ENCODE data around the gene LANCL1. TPM values are rescaled to one million over a fixed set of nuclear protein-coding genes. Genes with fewer than 3 reads are reported as not detected.

LANCL1 gene
- total RNA-seq, 1 experiment from 2014 or later: 49.9 TPM

DNA sequence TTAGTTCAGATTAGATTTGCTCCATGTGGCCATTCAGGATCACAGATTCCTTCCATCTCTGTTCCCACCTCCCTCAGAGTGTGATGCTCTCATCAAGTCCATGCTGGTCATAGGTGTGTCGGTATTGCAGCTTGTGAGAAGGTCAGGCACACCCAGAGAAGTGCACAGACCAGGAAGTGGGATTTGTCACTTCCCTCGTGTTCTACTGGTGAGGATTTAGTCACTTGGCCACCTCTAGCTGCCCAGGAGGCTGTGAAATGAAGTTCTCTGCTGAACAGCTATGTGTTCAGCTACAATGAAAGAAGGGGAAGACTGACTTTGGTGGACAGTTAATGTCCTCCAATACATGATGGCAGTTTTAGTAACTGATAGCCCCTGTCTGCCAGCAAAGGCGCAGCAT, 3.5 kb upstream of the LANCL1 start:
- H3K27ac Mint-ChIP-seq: peak overlapping the region in 1 of 3 experiments; percentile 26; a peak in 1 of 7 replicates
- Histone ChIP-seq H3K4me1 (ENCODE audit: insufficient read depth, low read length) (no peaks in the 10 kb centered on the region; the same call in 1 of the 2 replicates), H3K4ac (ENCODE audit: low read depth, low read length) (no peak overlapping the region), H2AFZ (ENCODE audit: low read length) (no peak overlapping the region), H3K27ac (ENCODE audit: insufficient read length, low read depth, low read length) (no peak overlapping the region), H2AK5ac (ENCODE audit: insufficient read length, low read length) (no peak overlapping the region), H2BK15ac (ENCODE audit: low read depth, low read length) (no peak overlapping the region), H3K23me2 (ENCODE audit: insufficient read length, low read depth, low read length, poor library complexity, severe bottlenecking) (peaks cover 5% of the 10 kb centered on the region), H3K56ac (ENCODE audit: insufficient read length, low read depth, low read length) (no peak overlapping the region), H3K14ac (ENCODE audit: insufficient read depth, low read length) (no peak overlapping the region), H3K9me3 (ENCODE audit: control insufficient read depth, low read depth, low read length) (no peaks in the 10 kb centered on the region), H3K4me2 (ENCODE audit: insufficient read depth, insufficient read length, low read length) (no peak overlapping the region), H2BK5ac (ENCODE audit: insufficient read length, low read length) (no peak overlapping the region), H4K8ac (replicated peaks; ENCODE audit: insufficient read length, low read depth, low read length) (no peak overlapping the region), H2BK120ac (ENCODE audit: low read depth, low read length, poor library complexity, severe bottlenecking) (no peak overlapping the region), H2BK12ac (ENCODE audit: insufficient read length, low read depth, low read length) (no peak overlapping the region), H4K91ac (ENCODE audit: insufficient read length, low read depth, low read length) (no peak overlapping the region), H3K79me2 (ENCODE audit: insufficient read depth, low read length) (no peaks in the 10 kb centered on the region), H4K5ac (ENCODE audit: insufficient read length, low read depth, low read length) (no peak overlapping the region), H3K79me1 (ENCODE audit: insufficient read depth, low read depth, low read length, poor library complexity, severe bottlenecking) (no peaks in the 10 kb centered on the region), H3T11ph (ENCODE audit: low read length) (no peak overlapping the region), H3K23ac (ENCODE audit: insufficient read length, low read depth, low read length) (no peak overlapping the region), H4K20me1 (ENCODE audit: control insufficient read depth, insufficient read depth, insufficient read length) (no peaks in the 10 kb centered on the region), H2BK20ac (ENCODE audit: low read depth, low read length, poor library complexity, severe bottlenecking) (no peak overlapping the region), H3K18ac (ENCODE audit: insufficient read length, low read depth, low read length) (no peak overlapping the region), H3K27me3 (ENCODE audit: insufficient read depth, low read length) (no peaks in the 10 kb centered on the region), H3K9ac (ENCODE audit: extremely low read depth, insufficient read length, low read length) (no peak overlapping the region)
- no CpG with 5 or more reads among the region's 3 CpGs for WGBS (ENCODE audit: extremely low coverage, insufficient read length, low lambda C conversion rate)
- no peaks in the 10 kb centered on the region for H3K27me3 Mint-ChIP-seq (ENCODE audit: low read depth)
- H3K4me3 Mint-ChIP-seq: no peak overlapping the region
- DNase-seq: no peak
- peaks cover 31 to 33% of the 10 kb centered on the region in 2 experiments for H3K4me1 Mint-ChIP-seq
- peaks cover 8 to 13% of the 10 kb centered on the region in 2 experiments for H3K9me3 Mint-ChIP-seq
- TF ChIP-seq, protein P1, sequence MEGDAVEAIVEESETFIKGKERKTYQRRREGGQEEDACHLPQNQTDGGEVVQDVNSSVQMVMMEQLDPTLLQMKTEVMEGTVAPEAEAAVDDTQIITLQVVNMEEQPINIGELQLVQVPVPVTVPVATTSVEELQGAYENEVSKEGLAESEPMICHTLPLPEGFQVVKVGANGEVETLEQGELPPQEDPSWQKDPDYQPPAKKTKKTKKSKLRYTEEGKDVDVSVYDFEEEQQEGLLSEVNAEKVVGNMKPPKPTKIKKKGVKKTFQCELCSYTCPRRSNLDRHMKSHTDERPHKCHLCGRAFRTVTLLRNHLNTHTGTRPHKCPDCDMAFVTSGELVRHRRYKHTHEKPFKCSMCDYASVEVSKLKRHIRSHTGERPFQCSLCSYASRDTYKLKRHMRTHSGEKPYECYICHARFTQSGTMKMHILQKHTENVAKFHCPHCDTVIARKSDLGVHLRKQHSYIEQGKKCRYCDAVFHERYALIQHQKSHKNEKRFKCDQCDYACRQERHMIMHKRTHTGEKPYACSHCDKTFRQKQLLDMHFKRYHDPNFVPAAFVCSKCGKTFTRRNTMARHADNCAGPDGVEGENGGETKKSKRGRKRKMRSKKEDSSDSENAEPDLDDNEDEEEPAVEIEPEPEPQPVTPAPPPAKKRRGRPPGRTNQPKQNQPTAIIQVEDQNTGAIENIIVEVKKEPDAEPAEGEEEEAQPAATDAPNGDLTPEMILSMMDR (conservative IDR thresholded peaks at IDR 0.05): no peak; the same call in 2 of the 3 replicates
- peaks cover 6 to 15% (median 7%) of the 10 kb centered on the region in 3 experiments for H3K36me3 Mint-ChIP-seq (ENCODE audit: insufficient read depth in 1 of 3, low read depth in 3 of 3)

Data from H9 (cell line).